OCI-LY7 (cell line): ENCODE measurements around the gene KCNA2. TPM values are rescaled to one million over a fixed set of nuclear protein-coding genes. Genes with fewer than 3 reads are reported as not detected.
A peak's percentile ranks its signal among the peaks of the same experiment; 100 is the strongest.

Experiments used
- BruUV-seq: library from RNA; stranded (reverse); fragments of 400-500 nt; replicated peaks from 2 replicates; lab custom pipeline; 2021; lab: Mats Ljungman, UMichigan
- CTCF ChIA-PET: fragments of 300-600 bp; sonication (Branson Sonifier 250); formaldehyde crosslinking; loops from one replicate; lab custom pipeline; 2022; ENCODE audit warnings: antibody characterized with exemption; ENCODE audit not compliant: unreplicated experiment; lab: Charles Lee
- POLR2A ChIA-PET: fragments of 300-600 bp; sonication (Branson Sonifier 250); formaldehyde crosslinking; loops from one replicate; lab custom pipeline; 2022; ENCODE audit warnings: antibody characterized with exemption; lab: Charles Lee
- DNase-seq: peaks from one replicate; pipeline ENCODE4 v3.0.0-alpha.2; 2015; ENCODE audit warnings: low spot score
- H2AFZ ChIP-seq: fragments of 200-600 bp; sonication (generic), shearing (Covaris generic); 2 replicates; pipeline ENCODE4 v1.6.1; 2014; ENCODE audit warnings: mild to moderate bottlenecking, antibody characterized with exemption, low read length, moderate library complexity
- H3K27ac ChIP-seq: fragments of 200-600 bp; sonication (generic); 2 replicates; pipeline ENCODE4 v1.5.1; 2014; ENCODE audit warnings: mixed run types, low read depth, mild to moderate bottlenecking, moderate library complexity, low read length, inconsistent platforms; ENCODE audit not compliant: poor library complexity, severe bottlenecking
- H3K36me3 ChIP-seq: fragments of 200-600 bp; sonication (generic); 2 replicates; pipeline ENCODE4 v1.6.1; 2014; ENCODE audit warnings: mild to moderate bottlenecking, antibody characterized with exemption, low read length, moderate library complexity, mixed read lengths; ENCODE audit not compliant: insufficient read depth
- H3K4me1 ChIP-seq: fragments of 200-600 bp; sonication (generic); 2 replicates; pipeline ENCODE4 v1.5.1; 2014; ENCODE audit warnings: mild to moderate bottlenecking, low read length; ENCODE audit not compliant: insufficient read depth, poor library complexity, severe bottlenecking
- H3K4me2 ChIP-seq: fragments of 200-600 bp; sonication (generic); 2 replicates; pipeline ENCODE4 v1.6.1; 2014; ENCODE audit warnings: mild to moderate bottlenecking, low read length
- H3K4me3 ChIP-seq: fragments of 200-600 bp; sonication (generic); 2 replicates; pipeline ENCODE4 v1.5.1; 2014; ENCODE audit warnings: mild to moderate bottlenecking, low read depth, low read length; ENCODE audit not compliant: poor library complexity, severe bottlenecking
- H3K79me2 ChIP-seq: fragments of 200-600 bp; sonication (generic); 2 replicates; pipeline ENCODE4 v1.6.1; 2016; ENCODE audit warnings: low read depth, mild to moderate bottlenecking, low read length, moderate library complexity, mixed read lengths; ENCODE audit not compliant: insufficient read depth
- H3K9me2 ChIP-seq: fragments of 200-600 bp; sonication (generic); 2 replicates; pipeline ENCODE4 v1.6.1; 2016; ENCODE audit warnings: mild to moderate bottlenecking, low read length, mixed read lengths; ENCODE audit not compliant: insufficient read depth
- H3K9me3 ChIP-seq: fragments of 200-600 bp; sonication (generic); 2 replicates; pipeline ENCODE4 v1.6.1; 2014; ENCODE audit warnings: mild to moderate bottlenecking, mixed run types, low read length, mixed read lengths
- H4K20me1 ChIP-seq: fragments of 200-600 bp; sonication (generic); 2 replicates; pipeline ENCODE4 v1.6.1; 2014; ENCODE audit warnings: mild to moderate bottlenecking, antibody characterized with exemption, low read length, moderate library complexity, mixed read lengths; ENCODE audit not compliant: insufficient read depth
- EZH2phosphoT487 ChIP-seq: fragments of 200-600 bp; sonication (generic); IDR thresholded peaks from 2 replicates; pipeline ENCODE4 v1.6.1; 2018; ENCODE audit warnings: low read depth, borderline replicate concordance, mild to moderate bottlenecking, mixed run types, antibody characterized with exemption, low read length, moderate library complexity, mixed read lengths
- intact Hi-C: fragments of 100-400 bp; cut with micrococcal nuclease; formaldehyde crosslinking; loops from one replicate; pipeline ENCODE4 v1.10.0; 2022; ENCODE audit not compliant: unreplicated experiment
- total RNA-seq, 2 experiments: library from RNA; depleted of rRNA in 1 of 2; stranded (reverse); fragments of >200 nt in 1 of 2; shearing (Covaris generic) in 1 of 2; gene quantifications; 2 replicates each; pipeline ENCODE4 v1.2.3, GENCODE V29; 2014 to 2022
- TF ChIP-seq, protein P1 (sequence below): fragments of 200-600 bp; sonication (generic); conservative IDR thresholded peaks from 2 replicates; pipeline ENCODE4 v1.5.1; 2014; ENCODE audit warnings: mild to moderate bottlenecking, antibody characterized with exemption, low read length, moderate library complexity, mixed read lengths

KCNA2 gene
- total RNA-seq, 2 experiments from 2014 or later: 0.22 to 2.3 TPM

GRCh38 chr1:110638556-110638955, 32.4 kb upstream of the KCNA2 start:
- ChIA-PET CTCF (interaction anchor here (0.8 to 2.7 kb wide), 7 partner anchors 8 to 148 kb away, joined by 3 to 18 read pairs (median 5); no protein-coding TSS in a partner anchor), POLR2A (interaction anchor here (0.6 to 7.5 kb wide), 13 partner anchors 10 to 246 kb away, joined by 3 to 86 read pairs (median 6); partner anchors contain the start of gene KCNA3)
- H3K9me3 ChIP-seq: no peaks in the 10 kb centered on the region
- H2AFZ ChIP-seq: peak overlapping the region; percentile 74; the same call in 1 of the 2 replicates
- no peaks in the 10 kb centered on the region for H3K9me2 ChIP-seq
- H3K27ac ChIP-seq: peak overlapping the region; percentile 94
- no peak overlapping the region for H3K4me3 ChIP-seq
- no TSS peak for BruUV-seq
- peaks cover 76% of the 10 kb centered on the region for H3K4me1 ChIP-seq
- H4K20me1 ChIP-seq: no peaks in the 10 kb centered on the region
- DNase-seq: no peak
- no peak for TF ChIP-seq EZH2phosphoT487
- TF ChIP-seq, protein P1, sequence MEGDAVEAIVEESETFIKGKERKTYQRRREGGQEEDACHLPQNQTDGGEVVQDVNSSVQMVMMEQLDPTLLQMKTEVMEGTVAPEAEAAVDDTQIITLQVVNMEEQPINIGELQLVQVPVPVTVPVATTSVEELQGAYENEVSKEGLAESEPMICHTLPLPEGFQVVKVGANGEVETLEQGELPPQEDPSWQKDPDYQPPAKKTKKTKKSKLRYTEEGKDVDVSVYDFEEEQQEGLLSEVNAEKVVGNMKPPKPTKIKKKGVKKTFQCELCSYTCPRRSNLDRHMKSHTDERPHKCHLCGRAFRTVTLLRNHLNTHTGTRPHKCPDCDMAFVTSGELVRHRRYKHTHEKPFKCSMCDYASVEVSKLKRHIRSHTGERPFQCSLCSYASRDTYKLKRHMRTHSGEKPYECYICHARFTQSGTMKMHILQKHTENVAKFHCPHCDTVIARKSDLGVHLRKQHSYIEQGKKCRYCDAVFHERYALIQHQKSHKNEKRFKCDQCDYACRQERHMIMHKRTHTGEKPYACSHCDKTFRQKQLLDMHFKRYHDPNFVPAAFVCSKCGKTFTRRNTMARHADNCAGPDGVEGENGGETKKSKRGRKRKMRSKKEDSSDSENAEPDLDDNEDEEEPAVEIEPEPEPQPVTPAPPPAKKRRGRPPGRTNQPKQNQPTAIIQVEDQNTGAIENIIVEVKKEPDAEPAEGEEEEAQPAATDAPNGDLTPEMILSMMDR: no peak
- H3K4me2 ChIP-seq: peak overlapping the region; percentile 71
- H3K36me3 ChIP-seq: no peaks in the 10 kb centered on the region
- intact Hi-C loops: loop anchor here (10.0 kb wide), 1 partner anchor 1116 kb away; the partner anchor contains the start of gene DDX20
- H3K79me2 ChIP-seq: no peaks in the 10 kb centered on the region

DNA sequence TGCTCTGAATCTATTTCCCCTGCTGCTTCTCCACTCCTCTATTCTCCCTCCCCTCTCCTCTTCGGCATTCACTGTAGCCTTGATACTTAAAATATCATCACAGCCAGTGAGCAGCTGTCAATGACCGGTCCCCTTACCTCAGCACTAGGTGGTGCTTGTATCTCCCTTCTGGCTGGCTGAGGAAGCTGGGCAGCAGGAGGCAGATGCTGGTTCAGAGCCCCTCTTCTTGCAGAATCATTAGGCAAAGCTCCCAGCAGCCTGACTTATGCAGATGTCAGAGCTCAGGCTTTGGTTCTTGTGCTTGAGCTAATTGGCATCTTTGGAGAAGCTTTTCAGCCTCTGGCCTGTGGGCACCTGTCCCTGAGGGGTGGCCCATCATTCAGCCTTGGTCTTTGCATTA, 31.9 kb upstream of the KCNA2 start:
- CTCF ChIA-PET: interaction anchor here (0.8 to 2.7 kb wide), 7 partner anchors 8 to 149 kb away, joined by 3 to 18 read pairs (median 5); no protein-coding TSS in a partner anchor
- no peaks in the 10 kb centered on the region for H3K79me2 ChIP-seq
- intact Hi-C loops: loop anchor here (10.0 kb wide), 1 partner anchor 1117 kb away; the partner anchor contains the start of gene DDX20
- POLR2A ChIA-PET: interaction anchor here (0.6 to 7.5 kb wide), 12 partner anchors 10 to 246 kb away, joined by 3 to 86 read pairs (median 8); partner anchors contain the start of gene KCNA3
- no peaks in the 10 kb centered on the region for H4K20me1 ChIP-seq
- no TSS peak for BruUV-seq
- H3K4me1 ChIP-seq: peaks cover 80% of the 10 kb centered on the region
- DNase-seq: peak; percentile 70
- TF ChIP-seq EZH2phosphoT487: no peak
- TF ChIP-seq, protein P1: 0 out of 2 replicates have a peak, but pooled peaks have one; percentile 42
- H2AFZ ChIP-seq: peak overlapping the region; percentile 74; the same call in 1 of the 2 replicates
- no peaks in the 10 kb centered on the region for H3K36me3 ChIP-seq
- H3K9me3 ChIP-seq: no peaks in the 10 kb centered on the region
- H3K9me2 ChIP-seq: no peaks in the 10 kb centered on the region
- peak overlapping the region; percentile 71 for H3K4me2 ChIP-seq
- peak overlapping the region; percentile 18 for H3K4me3 ChIP-seq
- peak overlapping the region; percentile 94 for H3K27ac ChIP-seq
